COLO829 (cell line): ENCODE data around the gene HMX1.

Source experiments
- DNase-seq: peaks from one replicate; pipeline ENCODE4 v3.0.0; 2012; ENCODE audit warnings: low spot score

The HMX1 gene

DNA sequence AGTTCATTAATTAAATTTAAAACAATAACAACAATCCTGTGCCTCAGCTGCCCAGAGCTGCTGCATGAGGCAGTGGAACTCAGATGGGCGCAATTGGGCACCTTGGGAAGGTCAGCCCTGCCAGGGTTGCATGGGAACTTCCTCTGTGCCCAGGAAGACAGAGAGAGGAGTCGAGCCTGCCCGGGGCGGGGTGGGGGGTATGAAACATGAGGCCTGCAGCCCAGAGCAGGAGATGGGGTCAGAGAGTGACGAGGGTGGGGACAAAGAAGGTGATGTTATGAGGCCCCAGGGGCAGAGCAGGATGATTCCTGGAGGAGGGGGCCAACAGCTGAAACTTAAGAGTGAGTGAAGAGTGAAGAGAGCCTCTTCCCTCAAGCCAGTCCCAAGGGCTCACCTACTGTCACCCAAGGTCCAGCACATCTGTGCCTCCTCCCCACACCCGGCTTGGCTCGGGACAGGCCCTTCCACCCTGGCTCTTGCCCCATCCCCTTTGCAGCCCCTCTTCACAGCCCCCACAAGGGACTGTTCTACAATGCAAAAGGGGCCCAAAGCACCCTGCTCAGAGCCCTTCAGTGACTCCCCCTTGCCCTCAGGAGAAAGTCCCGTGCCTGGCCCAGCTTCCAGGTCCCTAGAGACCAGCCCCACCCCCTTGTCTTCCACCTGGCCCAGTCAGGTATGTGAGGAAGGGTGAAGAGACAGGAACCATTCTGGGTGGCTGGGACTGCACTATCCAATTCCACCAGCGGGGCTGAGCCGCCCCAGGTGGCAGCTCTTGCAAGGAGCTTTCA is 31.4 kb downstream of the HMX1 start:
- no peak for DNase-seq

DNA sequence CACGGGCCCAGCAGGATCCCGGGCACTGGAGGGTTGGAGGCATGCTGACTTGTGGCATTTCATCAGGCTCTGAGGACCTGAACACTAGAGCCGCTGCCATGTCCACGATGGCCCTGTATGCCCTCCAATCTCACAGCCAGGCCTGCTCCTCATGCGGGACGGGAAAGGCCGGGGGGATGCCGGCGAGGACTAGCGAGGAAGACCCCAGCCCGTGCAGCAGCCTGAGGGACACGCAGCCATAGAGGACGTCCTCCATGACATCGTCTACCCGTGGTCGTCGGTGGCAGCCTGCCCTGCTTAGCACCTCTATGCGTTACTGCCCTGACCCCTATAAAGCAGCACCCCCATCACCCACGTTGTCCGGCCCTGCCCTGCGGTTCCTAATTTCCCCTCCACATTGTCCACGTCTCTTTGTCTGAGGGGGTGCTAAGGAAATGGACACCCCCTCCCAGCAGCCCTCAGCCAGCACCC is 32.6 kb downstream of the HMX1 start:
- no peak for DNase-seq

DNA sequence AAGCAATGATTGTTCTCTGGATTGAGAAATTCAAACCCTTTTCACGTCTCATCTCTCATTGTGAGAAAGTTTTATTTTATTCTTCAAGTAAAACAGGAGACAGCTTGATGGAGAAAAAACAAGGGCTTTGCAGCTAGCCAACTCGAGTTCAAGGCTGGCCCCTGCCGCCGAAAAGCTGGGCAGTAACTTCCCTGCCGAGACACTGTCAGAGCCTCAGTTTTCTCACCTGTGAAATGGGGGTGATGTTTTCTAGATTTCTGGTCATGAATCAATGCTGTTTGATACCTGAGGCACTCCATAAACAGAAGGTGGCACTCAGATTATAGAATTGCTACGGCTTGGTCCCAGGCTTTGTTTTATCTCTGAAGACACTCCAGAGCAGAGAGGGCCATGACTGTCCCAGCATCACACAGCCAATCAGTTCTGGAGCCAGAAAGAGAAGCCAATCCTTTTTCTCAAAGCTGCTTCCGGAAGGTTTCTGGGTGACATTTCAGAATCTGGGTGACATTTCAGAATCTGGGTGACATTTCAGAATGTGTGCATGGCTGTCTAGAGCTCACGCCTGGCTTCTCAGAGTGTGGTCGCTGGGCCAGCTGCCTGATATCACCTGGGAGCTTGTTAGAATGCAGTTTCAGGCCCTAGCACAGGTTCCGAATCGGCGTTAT is 33.2 kb downstream of the HMX1 start:
- no peak for DNase-seq

DNA sequence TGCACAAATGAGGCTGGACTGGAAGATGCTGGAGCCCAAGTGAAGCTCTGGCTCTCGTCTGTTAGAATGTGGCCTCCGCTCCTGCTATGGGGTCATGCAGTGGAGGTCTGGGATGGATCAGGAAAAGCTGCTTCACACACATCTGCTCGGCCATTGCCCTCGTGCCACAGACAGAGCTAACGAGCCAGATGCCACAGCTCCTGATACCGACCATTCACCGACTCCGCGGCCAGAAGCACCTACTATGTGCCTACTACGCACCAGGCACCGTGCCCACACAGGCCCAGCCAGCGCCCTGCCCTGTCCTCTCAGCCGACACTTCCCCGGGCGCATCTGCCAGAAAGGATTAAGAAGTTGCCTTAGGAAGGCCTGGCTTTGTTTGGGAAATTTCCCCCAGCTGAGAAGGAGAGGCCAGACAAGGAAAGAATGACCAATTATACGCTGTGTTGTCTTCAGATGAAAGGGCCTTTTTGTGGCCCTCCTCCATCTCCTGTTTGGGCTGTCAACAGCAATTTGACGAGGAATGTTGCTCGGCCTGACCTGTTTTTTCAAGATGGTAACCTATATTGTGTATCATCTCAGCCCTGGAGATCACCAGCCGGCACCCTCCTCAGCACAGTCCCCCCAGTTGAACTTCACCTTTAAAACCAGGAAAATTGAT is 34.3 kb downstream of the HMX1 start:
- DNase-seq: no peak

DNA sequence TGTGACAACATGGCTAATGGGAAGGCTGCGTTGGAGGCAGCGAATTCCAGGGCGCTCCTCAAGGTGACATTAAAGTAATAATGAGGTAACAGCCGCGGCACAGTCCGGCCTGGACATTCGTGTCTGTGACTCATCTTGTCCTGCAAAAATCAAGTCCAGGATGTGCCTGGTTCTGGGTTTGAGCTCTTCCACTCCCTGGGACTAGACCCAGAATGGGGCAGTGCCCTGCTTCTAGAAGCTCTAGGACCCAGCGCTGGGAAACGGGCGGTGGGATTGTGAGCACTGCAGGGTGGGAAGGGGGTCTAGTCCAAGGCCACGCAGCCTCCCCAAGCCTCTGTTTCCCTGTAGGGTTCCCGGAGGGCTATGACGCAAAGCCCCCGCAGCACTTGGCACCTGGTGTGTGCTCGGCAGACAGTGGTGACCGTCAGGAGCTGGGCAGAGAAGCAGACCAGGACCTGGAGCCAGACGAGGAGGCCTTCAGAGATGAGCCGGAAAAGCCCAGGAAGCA is 34.9 kb downstream of the HMX1 start:
- no peak for DNase-seq

DNA sequence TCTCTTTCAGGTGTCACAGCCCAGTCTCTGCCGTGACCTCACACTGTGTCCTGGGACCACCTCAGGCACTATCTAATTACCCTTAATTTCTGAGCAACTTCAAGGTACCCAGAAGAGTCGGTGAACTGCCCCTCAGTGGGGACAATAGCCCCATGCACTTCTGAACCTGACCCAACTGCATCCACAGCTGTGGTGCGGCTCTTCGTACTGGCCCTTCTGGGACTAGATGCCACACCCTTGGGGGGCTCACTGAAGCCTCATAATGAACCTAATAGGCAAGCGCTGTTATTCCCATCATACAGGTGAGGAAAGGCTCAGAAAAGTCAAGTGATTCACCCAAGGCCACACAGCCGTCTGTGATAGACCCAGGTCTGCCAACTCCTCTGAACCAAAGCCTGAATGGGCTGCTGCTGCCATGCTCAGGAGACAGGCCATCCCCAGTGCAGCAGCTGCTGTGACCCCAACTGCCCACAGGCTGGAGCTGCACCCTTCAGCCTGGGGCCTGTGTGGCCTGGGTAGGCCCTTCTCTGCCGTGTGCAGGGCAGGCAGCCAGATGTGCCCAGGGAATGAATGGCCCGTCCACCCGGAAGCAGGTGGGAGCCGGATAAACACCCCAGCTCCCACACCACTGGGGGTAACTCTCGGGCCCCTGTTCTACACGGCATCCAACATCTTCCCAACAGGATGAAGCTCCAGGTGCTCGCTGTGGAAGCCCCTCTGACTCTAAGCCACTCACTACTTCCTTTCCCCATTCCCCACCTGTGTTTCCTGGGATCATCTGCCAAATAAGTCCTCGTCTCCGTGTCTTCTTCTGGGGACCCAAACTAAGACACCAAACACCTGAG is 35.9 kb downstream of the HMX1 start:
- no peak for DNase-seq

DNA sequence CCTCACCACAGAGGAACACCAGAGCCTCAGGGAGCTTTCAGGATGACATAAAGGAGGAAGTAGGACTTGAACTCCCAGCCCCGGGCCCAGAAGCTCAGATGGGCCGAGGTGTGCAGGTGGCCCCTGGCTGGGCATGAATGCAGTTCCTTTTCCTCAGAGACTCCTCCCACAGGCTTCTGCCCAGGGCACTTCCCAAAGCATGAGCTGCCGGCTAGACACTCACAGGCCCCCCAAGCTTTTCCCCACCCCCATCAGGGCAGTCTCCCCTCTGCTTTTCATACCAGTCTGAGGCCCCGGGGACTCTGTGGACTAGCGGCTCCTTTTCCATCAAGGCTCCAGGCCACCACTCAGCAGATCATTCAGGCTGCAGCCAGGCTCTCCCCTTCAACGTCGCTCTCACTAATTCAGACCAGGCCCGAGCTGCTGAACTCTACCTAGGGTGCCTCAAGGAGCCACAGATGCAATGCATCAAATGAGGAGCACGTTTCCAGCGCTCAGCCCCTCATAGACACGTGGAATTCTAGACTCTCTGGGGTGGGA is 36.9 kb downstream of the HMX1 start:
- DNase-seq: no peak

DNA sequence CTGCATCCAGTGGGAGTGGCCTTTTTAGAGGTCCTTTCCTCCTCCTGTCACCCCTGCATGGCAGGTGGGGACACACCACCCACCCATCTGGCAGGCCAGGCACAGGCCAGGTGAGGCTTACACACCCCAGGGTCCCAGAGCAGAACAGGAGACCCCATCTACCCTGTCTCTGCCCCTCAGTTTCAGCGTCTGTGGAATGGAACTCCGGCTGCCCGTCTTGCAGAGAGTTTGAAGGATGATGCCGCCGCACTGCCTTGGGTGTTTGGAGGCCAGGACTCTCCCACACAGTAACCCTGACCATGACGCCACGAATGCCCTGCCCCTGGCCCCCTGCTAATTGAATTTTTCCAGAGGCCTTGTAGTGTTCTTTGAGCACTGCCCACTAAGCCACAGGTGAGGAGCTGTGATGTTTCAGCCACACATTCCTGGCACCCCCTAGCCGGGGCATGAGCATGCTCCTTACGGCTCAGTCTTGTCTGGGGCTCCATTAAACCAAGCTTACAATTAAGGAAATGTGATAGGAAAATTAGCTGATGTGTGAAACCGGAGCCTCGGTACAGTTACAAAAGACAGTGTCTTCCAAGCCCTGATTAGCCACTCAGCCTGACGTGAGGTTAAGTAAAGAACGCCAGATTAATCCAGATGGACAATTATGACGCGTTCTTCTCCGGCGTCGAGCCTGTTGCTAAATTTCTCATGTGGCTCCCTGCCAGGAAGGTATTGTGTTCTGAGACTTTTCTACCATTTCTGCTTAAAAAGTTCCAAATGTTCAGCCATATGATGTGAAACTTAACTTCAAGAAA is 39.3 kb downstream of the HMX1 start:
- DNase-seq: no peak

DNA sequence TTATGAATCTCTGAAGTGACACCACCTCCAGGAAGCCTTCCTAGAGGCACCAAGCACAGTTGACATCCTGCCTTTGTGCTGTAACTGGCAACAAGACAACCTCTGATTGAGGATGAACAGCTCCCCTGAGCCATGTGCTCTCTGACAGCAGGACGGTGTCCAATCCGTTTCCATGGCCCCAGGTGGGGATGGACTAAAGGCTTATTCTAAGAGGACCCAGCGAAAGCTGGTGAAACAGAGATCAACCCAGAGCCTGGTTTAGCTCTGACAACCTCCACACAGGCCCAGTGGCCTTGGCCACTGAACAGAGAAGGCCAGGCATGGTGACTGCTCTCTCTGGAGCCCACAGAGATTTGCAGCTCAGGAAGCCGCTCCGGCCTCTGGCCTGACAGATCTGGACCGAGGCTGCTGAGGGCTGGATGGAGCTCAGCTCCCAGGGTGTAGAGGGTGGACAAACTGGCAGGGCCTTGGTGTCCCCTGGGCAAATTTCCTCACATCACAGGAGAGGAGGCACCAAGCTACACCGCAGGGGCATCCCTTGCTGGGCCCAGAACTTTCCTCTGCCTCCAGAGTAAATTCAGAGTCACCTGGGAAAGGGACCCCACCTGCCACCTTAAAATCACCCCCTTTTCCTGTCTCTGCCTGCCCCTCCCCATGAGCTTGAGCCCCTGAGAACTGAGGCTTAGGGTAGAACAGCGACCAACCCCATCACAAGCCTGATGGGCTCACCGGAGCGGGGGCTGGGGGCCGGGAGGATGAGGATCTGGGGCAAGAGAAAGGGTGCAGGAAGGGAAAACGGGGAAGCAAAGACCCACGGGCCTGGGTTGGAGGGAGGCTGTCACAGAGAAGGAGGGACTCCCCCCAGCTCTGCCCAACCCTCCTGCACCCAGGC is 40.2 kb downstream of the HMX1 start:
- DNase-seq: no peak

DNA sequence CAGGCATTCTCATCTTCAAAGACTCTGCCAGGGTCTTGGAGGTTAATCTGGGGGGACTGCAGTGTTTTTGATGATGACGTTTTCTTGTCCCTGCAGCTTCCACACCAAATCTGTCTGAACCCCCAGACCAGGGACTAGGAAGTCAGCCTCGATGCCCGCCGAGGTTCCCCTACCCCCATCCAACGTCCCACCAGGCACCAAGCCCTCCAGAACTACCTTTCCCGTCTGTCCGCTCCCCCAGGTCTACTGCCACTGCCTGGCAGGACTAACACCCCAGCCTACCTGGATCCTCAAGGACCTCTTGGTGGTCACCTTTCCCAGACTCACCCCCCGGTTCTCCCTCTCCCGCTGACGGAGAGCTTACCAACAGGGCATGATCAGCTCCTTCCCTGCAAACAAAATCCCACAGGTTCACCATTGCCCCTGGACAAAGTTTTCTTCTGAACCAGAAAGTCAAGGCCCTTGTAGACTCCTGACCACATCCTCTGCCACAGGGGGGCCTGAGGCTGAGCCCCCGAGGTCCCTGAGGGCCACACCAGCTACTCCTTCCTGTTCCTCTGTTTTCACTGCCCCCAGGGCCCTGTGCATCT is 40.9 kb downstream of the HMX1 start:
- DNase-seq: no peak

DNA sequence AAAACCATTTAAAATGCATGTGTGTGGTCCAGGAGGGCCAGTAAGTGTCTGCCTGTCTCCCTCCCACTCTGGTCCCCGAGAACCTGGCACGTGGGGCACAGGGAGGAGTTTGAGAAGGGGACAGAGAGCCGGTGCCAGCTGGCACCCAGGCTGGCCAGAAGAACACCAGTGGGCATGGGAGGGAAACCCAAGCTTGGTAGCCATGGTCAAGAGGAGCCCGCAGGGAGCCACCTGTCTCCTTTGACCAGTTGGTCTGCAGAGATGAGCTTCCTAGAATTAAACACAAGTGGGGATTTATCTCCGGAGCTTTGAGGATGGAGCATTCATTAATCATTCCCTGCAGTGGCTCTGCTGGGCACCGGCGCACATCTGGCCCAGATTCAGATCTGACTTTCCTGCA is 41.6 kb downstream of the HMX1 start:
- DNase-seq: no peak

DNA sequence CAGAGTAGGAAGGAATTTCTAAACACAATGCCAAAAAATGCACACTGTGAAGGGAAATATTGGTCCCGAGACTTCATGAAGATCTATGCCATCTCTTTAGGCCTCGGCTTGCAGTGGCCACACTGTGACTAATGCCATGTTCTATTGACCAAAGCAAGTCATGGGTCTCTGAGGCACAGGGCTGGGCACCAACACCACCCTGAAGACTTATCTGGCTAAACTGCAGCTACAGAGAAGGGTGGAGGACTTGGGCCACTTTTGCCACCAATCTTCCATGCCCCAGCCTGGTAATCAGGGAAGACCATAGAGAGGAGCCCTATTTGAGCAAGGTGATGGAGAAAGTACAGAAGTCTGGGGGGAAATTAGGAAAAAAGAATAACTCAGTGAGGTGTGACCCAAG is 42.1 kb downstream of the HMX1 start:
- no peak for DNase-seq

DNA sequence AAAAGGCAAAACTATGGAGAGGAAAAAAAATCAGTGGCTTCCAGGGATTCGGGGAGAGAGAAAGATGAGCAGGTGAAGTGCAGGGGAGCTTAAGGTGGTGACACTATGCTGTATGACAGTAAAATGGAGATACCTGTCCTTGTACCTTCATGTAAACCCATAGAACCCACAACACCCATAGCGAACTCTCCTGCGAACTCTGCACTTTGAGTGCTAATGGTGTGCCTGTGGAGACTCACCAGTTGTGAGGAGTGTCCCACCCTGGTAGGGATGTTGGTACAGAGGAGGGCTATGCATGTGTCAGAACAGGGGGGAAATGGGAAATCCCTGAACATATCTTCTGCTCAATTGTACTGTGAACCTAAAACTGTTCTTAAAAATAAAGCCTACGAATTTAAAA is 42.8 kb downstream of the HMX1 start:
- DNase-seq: no peak

DNA sequence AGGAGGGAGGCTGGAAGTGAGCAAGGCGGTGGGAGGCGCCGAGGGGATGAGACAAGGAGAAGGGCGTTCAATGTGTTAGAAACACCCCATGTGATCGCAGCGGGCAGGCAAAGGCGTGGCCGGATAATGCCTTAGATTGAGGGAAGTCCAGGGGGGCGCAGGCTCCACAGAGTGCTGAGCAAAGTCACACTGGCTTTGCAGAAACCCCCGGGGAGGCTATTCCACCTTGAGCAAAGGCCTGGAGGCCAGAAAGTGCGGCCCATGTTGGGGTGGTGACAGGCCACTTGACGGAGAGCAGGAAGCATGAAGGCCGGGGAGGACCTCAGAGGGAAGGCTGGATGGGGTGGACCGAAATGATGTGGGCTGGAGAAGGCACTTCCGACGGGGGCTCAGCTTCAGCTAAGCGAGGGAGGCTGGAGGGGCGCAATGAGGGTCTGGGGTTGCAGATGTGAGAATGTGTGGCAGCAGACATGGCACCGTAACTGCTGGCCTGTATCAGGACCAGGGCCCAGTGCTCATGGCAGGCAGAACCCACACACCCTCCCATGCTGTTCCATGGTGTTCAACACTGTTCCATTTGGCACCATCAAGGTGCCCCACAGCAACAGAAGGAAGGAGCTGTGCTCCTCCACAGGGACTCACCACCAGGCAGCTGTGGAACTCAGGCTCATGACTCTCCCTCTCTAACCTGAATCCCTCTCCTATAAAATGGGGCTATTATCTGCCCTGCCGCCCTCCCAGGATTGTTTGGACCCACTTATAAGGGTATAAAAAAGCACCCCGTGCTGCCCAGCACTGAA is 50.3 kb downstream of the HMX1 start:
- DNase-seq: no peak

DNA sequence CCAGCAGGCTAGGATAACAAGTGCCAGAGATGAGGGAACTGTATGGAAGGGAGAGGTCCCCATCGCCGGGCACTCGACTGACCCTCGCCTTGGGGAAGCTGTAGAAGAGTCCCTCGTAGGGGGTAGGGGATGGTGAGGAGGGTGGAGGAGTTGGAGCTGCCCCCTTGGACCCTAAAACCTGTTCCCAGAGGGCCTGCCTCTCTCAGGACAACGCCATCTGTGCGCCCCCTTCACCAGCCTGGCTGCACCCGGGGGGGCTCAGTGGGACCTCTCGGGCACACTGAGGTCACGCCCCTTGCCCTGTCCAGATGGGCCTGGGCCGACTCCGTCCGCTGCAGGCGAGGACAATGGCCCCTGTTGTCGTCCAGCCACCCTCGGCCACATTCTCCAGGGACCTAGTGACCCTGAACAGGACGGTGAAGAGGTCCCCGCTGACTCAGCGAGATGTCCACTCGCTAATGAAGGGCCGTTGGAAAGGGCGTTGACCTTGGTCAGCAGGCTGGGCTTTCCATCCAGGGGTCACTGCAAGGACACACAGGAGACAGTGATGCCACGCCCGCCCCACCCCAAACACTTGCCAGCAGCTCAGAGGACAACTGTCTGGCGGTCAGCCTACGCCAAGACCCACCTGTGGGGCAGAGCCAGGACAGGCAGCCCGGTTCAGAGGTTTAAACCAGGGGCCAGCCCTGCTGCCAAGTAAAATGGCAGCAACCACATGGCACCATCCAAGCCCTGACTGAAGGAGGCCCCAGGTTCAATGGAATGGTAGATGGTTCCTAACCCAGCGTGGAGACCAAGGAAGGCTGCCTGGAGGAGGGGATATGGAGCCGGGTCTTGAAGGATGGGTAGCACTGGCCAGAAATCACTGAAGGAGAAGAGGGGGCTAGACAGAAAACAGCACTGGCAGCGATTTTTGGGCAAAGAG is 51.2 kb downstream of the HMX1 start:
- no peak for DNase-seq

DNA sequence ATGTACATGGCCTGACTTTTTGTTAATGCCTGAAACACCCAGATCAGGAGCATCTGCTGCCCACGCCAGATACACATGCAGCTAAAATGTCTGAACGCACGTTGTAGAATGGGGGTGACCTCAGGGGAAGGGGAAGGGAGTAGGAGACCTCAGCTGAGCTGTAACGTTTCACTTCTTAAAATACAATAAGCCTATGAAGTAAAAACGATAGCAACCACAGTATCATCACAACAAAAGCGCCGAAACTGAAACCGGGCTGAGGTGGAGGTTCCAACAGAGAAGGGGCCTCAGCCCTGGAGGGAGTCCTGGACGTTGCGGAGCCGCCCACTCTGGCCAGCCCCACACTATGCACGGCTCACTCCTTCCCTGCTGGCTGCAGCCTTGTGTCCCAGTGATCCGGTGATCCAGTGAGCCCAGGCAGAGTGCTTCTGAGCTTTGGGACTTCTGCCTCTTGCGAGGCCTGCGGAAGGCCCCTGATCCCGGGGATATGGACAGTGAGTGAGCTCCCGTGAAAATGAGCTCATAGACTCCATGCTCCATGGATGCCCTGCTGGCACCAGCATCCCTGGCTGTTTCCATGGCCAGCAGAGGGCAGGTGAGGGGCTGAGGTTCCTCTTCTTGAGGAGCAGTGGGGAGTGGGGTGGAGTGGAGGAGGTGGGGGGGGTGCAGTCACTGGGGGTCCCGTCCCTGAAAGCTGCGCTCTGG is 52.0 kb downstream of the HMX1 start:
- DNase-seq: no peak

DNA sequence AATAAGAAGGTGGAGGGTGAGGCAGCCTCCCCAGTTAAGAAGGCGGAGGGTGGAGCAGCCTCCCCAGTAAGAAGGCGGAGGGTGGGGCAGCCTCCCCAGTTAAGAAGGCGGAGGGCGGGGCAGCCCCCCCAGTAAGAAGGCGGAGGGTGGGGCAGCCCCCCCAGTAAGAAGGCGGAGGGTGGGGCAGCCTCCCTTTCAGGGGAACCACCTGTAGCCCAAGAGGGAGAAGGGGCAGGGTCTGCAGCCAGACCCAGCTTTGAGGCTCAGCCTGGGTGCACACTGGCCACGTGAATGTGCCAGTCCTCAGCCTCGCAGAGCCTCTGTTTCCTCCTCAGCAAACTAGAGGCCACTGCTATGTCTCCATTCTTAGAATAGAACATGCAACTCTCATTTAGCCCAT is 52.6 kb downstream of the HMX1 start:
- DNase-seq: no peak
